ENCODE results near the gene DOCK3.
"Not testable (repeated sequence)": the region's sequence is repeated elsewhere in the genome, so short reads cannot be mapped to it uniquely, and the experiment has no call there.

DOCK3 gene

GRCh38 chr3:50986726-50987125, 312.0 kb downstream of the DOCK3 start:
- DNase-seq = no peak

GRCh38 chr3:50994537-50994936, 319.8 kb downstream of the DOCK3 start:
- no peak for DNase-seq

GRCh38 chr3:50995085-50995824, 320.5 kb downstream of the DOCK3 start:
- DNase-seq = no peak

GRCh38 chr3:51002495-51002894, 327.8 kb downstream of the DOCK3 start:
- no peak for DNase-seq

GRCh38 chr3:51004235-51004634, 329.5 kb downstream of the DOCK3 start:
- no peak for DNase-seq

GRCh38 chr3:51024121-51024520, 349.4 kb downstream of the DOCK3 start:
- DNase-seq = no peak

GRCh38 chr3:51024765-51025632, 350.3 kb downstream of the DOCK3 start:
- peak; percentile 83 for DNase-seq

GRCh38 chr3:51031666-51032065, 356.9 kb downstream of the DOCK3 start:
- no peak for DNase-seq

GRCh38 chr3:51035630-51036029, 360.9 kb downstream of the DOCK3 start:
- DNase-seq = no peak

GRCh38 chr3:51044982-51045381, 370.3 kb downstream of the DOCK3 start:
- DNase-seq = no peak

- DNase-seq = no peak
These were observed 377.8 kb downstream of the DOCK3 start for GRCh38 chr3:51052562-51052961.

GRCh38 chr3:51057121-51057520, 382.4 kb downstream of the DOCK3 start:
- no peak for DNase-seq

- no peak for DNase-seq
These were observed 388.3 kb downstream of the DOCK3 start for GRCh38 chr3:51063053-51063452.

- DNase-seq = no peak
These were observed 400.6 kb downstream of the DOCK3 start for GRCh38 chr3:51075221-51075775.

GRCh38 chr3:51082363-51082762, 407.6 kb downstream of the DOCK3 start:
- no peak for DNase-seq

- DNase-seq = no peak
These were observed 408.8 kb downstream of the DOCK3 start for GRCh38 chr3:51083490-51083889.

- DNase-seq = not testable (repeated sequence)
These were observed 417.4 kb downstream of the DOCK3 start for GRCh38 chr3:51092141-51092540.

- DNase-seq = not testable (repeated sequence)
These were observed 420.1 kb downstream of the DOCK3 start for GRCh38 chr3:51094838-51095237.

GRCh38 chr3:51099794-51100535, 425.2 kb downstream of the DOCK3 start:
- peak; percentile 72 for DNase-seq

- DNase-seq = no peak
These were observed 425.8 kb downstream of the DOCK3 start for GRCh38 chr3:51100536-51100851.

- DNase-seq = no peak
These were observed 427.7 kb downstream of the DOCK3 start for GRCh38 chr3:51102396-51102795.

- DNase-seq = no peak
These were observed 431.6 kb downstream of the DOCK3 start for GRCh38 chr3:51106242-51106876.

- no peak for DNase-seq
These were observed 435.9 kb downstream of the DOCK3 start for GRCh38 chr3:51110586-51110985.

Measured in hematopoietic multipotent progenitor cell treated with erythropoietin and hydrocortisone succinate and interleukin-3 and kit ligand, for 4 days (in vitro differentiated cells).